Neuronal stem cell (in vitro differentiated cells): ENCODE measurements around the gene NEB.

Source experiments
- DNase-seq: peaks from one replicate; pipeline ENCODE4 v3.0.0-alpha.2; 2013; ENCODE audit warnings: low spot score
- H2AFZ ChIP-seq: one replicate; pipeline ENCODE4 v1.6.1; 2013; ENCODE audit warnings: mild to moderate bottlenecking, low read length, inconsistent platforms
- H2AK5ac ChIP-seq: 2 replicates; pipeline ENCODE4 v1.6.1; 2013; ENCODE audit warnings: low read depth, mild to moderate bottlenecking, inconsistent platforms, low read length, moderate library complexity, mixed read lengths
- H2BK120ac ChIP-seq: 2 replicates; pipeline ENCODE4 v1.6.1; 2013; ENCODE audit warnings: low read depth, mild to moderate bottlenecking, inconsistent platforms, low read length, moderate library complexity, mixed read lengths
- H2BK12ac ChIP-seq: one replicate; pipeline ENCODE4 v1.6.1; 2013; ENCODE audit warnings: low read length, inconsistent platforms
- H2BK15ac ChIP-seq: 2 replicates; pipeline ENCODE4 v1.6.1; 2013; ENCODE audit warnings: mild to moderate bottlenecking, low read length, inconsistent platforms, mixed read lengths
- H2BK5ac ChIP-seq: one replicate; pipeline ENCODE4 v1.6.1; 2013; ENCODE audit warnings: inconsistent platforms, mild to moderate bottlenecking, low read length, moderate library complexity
- H3K14ac ChIP-seq: one replicate; pipeline ENCODE4 v1.6.1; 2013; ENCODE audit warnings: low read length, inconsistent platforms
- H3K18ac ChIP-seq: 2 replicates; pipeline ENCODE4 v1.6.1; 2013; ENCODE audit warnings: low read length, inconsistent platforms
- H3K23ac ChIP-seq: 2 replicates; pipeline ENCODE4 v1.6.1; 2013; ENCODE audit warnings: low read depth, mild to moderate bottlenecking, mixed read lengths, low read length, inconsistent platforms; ENCODE audit not compliant: poor library complexity
- H3K27ac ChIP-seq: replicated peaks from 3 replicates; pipeline ENCODE4 v1.5.1; 2013; ENCODE audit warnings: low read length, inconsistent platforms
- H3K27me3 ChIP-seq, 3 experiments: 2 replicates each; pipeline ENCODE4 v1.6.1; 2013; ENCODE audit warnings: low read length in 3 of 3, mild to moderate bottlenecking in 2 of 3, inconsistent platforms in 1 of 3, low read depth in 1 of 3, mixed read lengths in 1 of 3, moderate library complexity in 1 of 3; ENCODE audit not compliant: control insufficient read depth in 3 of 3, insufficient read depth in 3 of 3
- H3K36me3 ChIP-seq, 2 donors: replicated peaks in 1 of 2; 2 replicates each; pipeline ENCODE4 v1.6.1; 2013; ENCODE audit warnings: low read length in 2 of 2; ENCODE audit not compliant: control insufficient read depth in 2 of 2, insufficient read depth in 2 of 2
- H3K4ac ChIP-seq: 2 replicates; pipeline ENCODE4 v1.6.1; 2013; ENCODE audit warnings: inconsistent platforms, mild to moderate bottlenecking, low read length, moderate library complexity
- H3K4me1 ChIP-seq, 2 donors: 1 replicate in 1 of 2; 2 replicates in 1 of 2; pipeline ENCODE4 v1.6.1; 2013; ENCODE audit warnings: low read length in 2 of 2, low read depth in 1 of 2; ENCODE audit not compliant: control insufficient read depth in 2 of 2, insufficient read depth in 1 of 2
- H3K4me2 ChIP-seq: one replicate; pipeline ENCODE4 v1.6.1; 2013; ENCODE audit warnings: mild to moderate bottlenecking, low read length, inconsistent platforms; ENCODE audit not compliant: insufficient read depth, poor library complexity, severe bottlenecking
- H3K4me3 ChIP-seq, 2 donors: 2 replicates each; pipeline ENCODE4 v1.5.1; 2013; ENCODE audit warnings: low read length in 2 of 2, mild to moderate bottlenecking in 2 of 2, inconsistent platforms in 1 of 2, moderate library complexity in 1 of 2
- H3K79me1 ChIP-seq: one replicate; pipeline ENCODE4 v1.6.1; 2013; ENCODE audit warnings: low read depth, mild to moderate bottlenecking, inconsistent platforms, low read length, moderate library complexity
- H3K9ac ChIP-seq: one replicate; pipeline ENCODE4 v1.6.1; 2013; ENCODE audit warnings: mild to moderate bottlenecking, low read depth, low read length, inconsistent platforms; ENCODE audit not compliant: poor library complexity
- H3K9me3 ChIP-seq, 2 donors: replicated peaks in 1 of 2; 2 replicates each; pipeline versions ENCODE3 to v1.6.1; 2013; ENCODE audit warnings: low read length in 2 of 2, mild to moderate bottlenecking in 2 of 2, inconsistent platforms in 1 of 2, low read depth in 1 of 2, mixed read lengths in 1 of 2, moderate library complexity in 1 of 2; ENCODE audit not compliant: control insufficient read depth in 2 of 2, insufficient read depth in 1 of 2
- H4K8ac ChIP-seq: one replicate; pipeline ENCODE4 v1.6.1; 2013; ENCODE audit warnings: low read depth, mild to moderate bottlenecking, inconsistent platforms, low read length, moderate library complexity
- H4K91ac ChIP-seq: one replicate; pipeline ENCODE4 v1.6.1; 2013; ENCODE audit warnings: low read length, low read depth, mild to moderate bottlenecking, inconsistent platforms; ENCODE audit not compliant: poor library complexity
- WGBS, 2 donors: extraction: QIAGEN DNeasy Blood & Tissue Kit; methylation state at CpG; one replicate each; pipeline ENCODE4 v1.1.7; 2013; ENCODE audit warnings: missing lambda C conversion rate in 2 of 2, mixed read lengths in 1 of 2; ENCODE audit not compliant: insufficient read length in 2 of 2, insufficient replicate concordance in 1 of 2; ENCODE audit errors: extremely low coverage in 2 of 2; 5-methylcytosine and 5-hydroxymethylcytosine counted together

NEB gene

GRCh38 chr2:151570191-151570590 is 164.1 kb downstream of the NEB start:
- no peak overlapping the region for H3K23ac ChIP-seq
- no peak overlapping the region for H3K14ac ChIP-seq
- H2BK15ac ChIP-seq, result no peak overlapping the region
- H3K4ac ChIP-seq, result no peak overlapping the region
- no peaks in the 10 kb centered on the region for H3K9me3 ChIP-seq
- H2AFZ ChIP-seq, result no peak overlapping the region
- no peak overlapping the region for H4K8ac ChIP-seq
- H3K9ac ChIP-seq, result no peak overlapping the region
- H3K79me1 ChIP-seq, result no peaks in the 10 kb centered on the region
- H3K18ac ChIP-seq, result peak overlapping the region; percentile 28
- H3K4me1 ChIP-seq, result peaks cover 0 to 2% of the 10 kb centered on the region in 2 donors
- H2BK12ac ChIP-seq, result no peak overlapping the region
- no peak overlapping the region for H2AK5ac ChIP-seq
- H2BK5ac ChIP-seq, result no peak overlapping the region
- H3K27ac ChIP-seq, result no peak overlapping the region
- peak overlapping the region; percentile 64 for H4K91ac ChIP-seq
- no peak overlapping the region for H3K4me3 ChIP-seq
- H3K36me3 ChIP-seq, result no peaks in the 10 kb centered on the region
- no peak overlapping the region for H3K4me2 ChIP-seq
- H3K27me3 ChIP-seq, result no peaks in the 10 kb centered on the region
- no peak for DNase-seq
- no peak overlapping the region for H2BK120ac ChIP-seq
- WGBS, 2 donors, result no CpG with 5 or more reads among the region's 8 CpGs

- Histone ChIP-seq H3K9me3 (no peaks in the 10 kb centered on the region), H3K36me3 (no peaks in the 10 kb centered on the region), H2AFZ (no peak overlapping the region), H3K18ac (no peak overlapping the region), H3K27me3 (no peaks in the 10 kb centered on the region), H2BK15ac (no peak overlapping the region), H3K4ac (no peak overlapping the region), H3K79me1 (no peaks in the 10 kb centered on the region), H4K8ac (no peak overlapping the region), H2BK5ac (no peak overlapping the region), H3K4me1 (peaks cover 0 to 2% of the 10 kb centered on the region in 2 donors), H3K4me2 (no peak overlapping the region), H3K27ac (no peak overlapping the region), H2AK5ac (no peak overlapping the region), H3K9ac (no peak overlapping the region), H4K91ac (no peak overlapping the region), H2BK12ac (no peak overlapping the region), H3K14ac (no peak overlapping the region), H3K23ac (no peak overlapping the region), H3K4me3 (no peak overlapping the region), H2BK120ac (no peak overlapping the region)
- WGBS, 2 donors, result no CpG with 5 or more reads among the region's 8 CpGs
- DNase-seq, result no peak
Observed at GRCh38 chr2:151569167-151569566, 165.1 kb downstream of the NEB start.

DNA sequence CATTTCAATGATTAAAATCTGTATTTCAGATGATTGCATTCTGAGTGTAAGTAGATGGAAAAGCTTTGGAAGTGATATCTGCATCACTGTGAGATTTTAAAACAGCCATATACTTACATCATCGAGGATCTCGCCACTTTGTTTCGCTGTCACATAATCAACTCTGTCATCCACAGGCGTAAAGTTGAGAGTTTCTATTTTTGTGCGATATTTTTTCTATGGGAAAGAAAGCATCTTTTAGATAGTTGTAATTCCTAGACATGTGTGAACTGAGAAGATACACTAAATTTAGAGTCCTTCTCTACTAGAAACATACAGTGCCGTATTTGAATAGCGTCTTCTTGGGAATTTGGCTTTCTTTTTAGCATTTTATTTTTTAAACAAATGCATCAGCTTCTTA is 165.8 kb downstream of the NEB start:
- H3K36me3 ChIP-seq, result no peaks in the 10 kb centered on the region
- no peak overlapping the region for H3K4ac ChIP-seq
- H3K27ac ChIP-seq, result no peak overlapping the region
- H3K79me1 ChIP-seq, result no peaks in the 10 kb centered on the region
- no peak overlapping the region for H4K91ac ChIP-seq
- H2BK15ac ChIP-seq, result no peak overlapping the region
- no peak overlapping the region for H2AFZ ChIP-seq
- no peak overlapping the region for H4K8ac ChIP-seq
- no peak for DNase-seq
- H3K18ac ChIP-seq, result no peak overlapping the region
- H2BK5ac ChIP-seq, result no peak overlapping the region
- H2BK120ac ChIP-seq, result no peak overlapping the region
- H3K9ac ChIP-seq, result no peak overlapping the region
- H3K23ac ChIP-seq, result no peak overlapping the region
- no peak overlapping the region for H3K4me3 ChIP-seq
- H3K4me2 ChIP-seq, result no peak overlapping the region
- no CpG with 5 or more reads among the region's 7 CpGs for WGBS, 2 donors
- H3K14ac ChIP-seq, result no peak overlapping the region
- H2BK12ac ChIP-seq, result no peak overlapping the region
- no peaks in the 10 kb centered on the region for H3K9me3 ChIP-seq
- H2AK5ac ChIP-seq, result no peak overlapping the region
- H3K4me1 ChIP-seq, result peaks cover 0 to 2% of the 10 kb centered on the region in 2 donors
- H3K27me3 ChIP-seq, result no peaks in the 10 kb centered on the region

DNA sequence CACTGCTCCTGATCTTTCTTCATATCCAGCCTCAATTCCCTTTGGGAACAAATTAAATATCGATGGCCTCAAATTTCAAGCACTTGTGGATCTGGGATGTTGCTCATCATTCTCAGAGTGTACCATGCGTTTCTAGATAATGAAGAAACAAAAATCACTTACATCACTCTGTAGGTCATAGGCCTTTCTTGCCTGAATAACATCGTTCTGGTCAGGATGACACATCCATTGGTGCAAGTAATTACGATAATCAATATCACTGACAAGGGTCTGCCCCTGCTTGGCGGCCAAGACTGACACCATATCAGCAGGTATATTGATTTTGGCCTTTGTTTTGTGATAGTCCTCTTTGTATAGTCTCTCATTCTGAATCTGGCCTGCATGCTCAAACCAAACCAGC is 167.3 kb downstream of the NEB start:
- no peak overlapping the region for H3K4ac ChIP-seq
- H3K79me1 ChIP-seq, result no peaks in the 10 kb centered on the region
- H2BK12ac ChIP-seq, result no peak overlapping the region
- H4K8ac ChIP-seq, result no peak overlapping the region
- no peak overlapping the region for H2BK5ac ChIP-seq
- DNase-seq, result no peak
- H3K23ac ChIP-seq, result no peak overlapping the region
- no peak overlapping the region for H4K91ac ChIP-seq
- H2AK5ac ChIP-seq, result no peak overlapping the region
- no peaks in the 10 kb centered on the region for H3K27me3 ChIP-seq
- no peak overlapping the region for H3K9ac ChIP-seq
- no peak overlapping the region for H3K4me2 ChIP-seq
- no peak overlapping the region for H2BK120ac ChIP-seq
- no peaks in the 10 kb centered on the region for H3K9me3 ChIP-seq
- H2BK15ac ChIP-seq, result no peak overlapping the region
- H3K18ac ChIP-seq, result no peak overlapping the region
- H3K27ac ChIP-seq, result no peak overlapping the region
- no peak overlapping the region for H2AFZ ChIP-seq
- no peaks in the 10 kb centered on the region for H3K36me3 ChIP-seq
- peaks cover 0 to 2% of the 10 kb centered on the region in 2 donors for H3K4me1 ChIP-seq
- no CpG with 5 or more reads among the region's 5 CpGs for WGBS, 2 donors
- no peak overlapping the region for H3K14ac ChIP-seq
- H3K4me3 ChIP-seq, result no peak overlapping the region
